ACC112 (cell line): Measurements from ENCODE around the gene TLK1.

Experiments
- H2AFZ ChIP-seq: fragments of 200-600 bp; sonication (generic); one replicate; pipeline ENCODE4 v1.6.0; 2017; ENCODE audit warnings: antibody characterized with exemption, low read length; ENCODE audit not compliant: unreplicated experiment
- H3K27ac ChIP-seq: fragments of 200-600 bp; sonication (generic); 2 replicates; pipeline ENCODE4 v1.5.1; 2014; ENCODE audit warnings: low read depth, mild to moderate bottlenecking, antibody characterized with exemption, low read length, moderate library complexity
- H3K27me3 ChIP-seq: fragments of 200-600 bp; sonication (generic); 2 replicates; pipeline ENCODE4 v1.6.1; 2014; ENCODE audit warnings: mild to moderate bottlenecking, antibody characterized with exemption, low read length, moderate library complexity, mixed read lengths; ENCODE audit not compliant: insufficient read depth
- H3K36me3 ChIP-seq: fragments of 200-600 bp; sonication (generic); 2 replicates; pipeline ENCODE4 v1.6.1; 2016; ENCODE audit warnings: mild to moderate bottlenecking, antibody characterized with exemption, low read length, moderate library complexity, mixed read lengths; ENCODE audit not compliant: insufficient read depth
- H3K4me1 ChIP-seq: fragments of 200-600 bp; sonication (generic); one replicate; pipeline ENCODE4 v1.6.1; 2016; ENCODE audit warnings: low read length, mixed read lengths; ENCODE audit not compliant: insufficient read depth, unreplicated experiment, control insufficient read depth
- H3K4me3 ChIP-seq: fragments of 200-600 bp; sonication (generic); 2 replicates; pipeline ENCODE4 v1.5.1; 2014; ENCODE audit warnings: mild to moderate bottlenecking, low read depth, low read length
- H3K79me2 ChIP-seq: fragments of 200-600 bp; sonication (generic); one replicate; pipeline ENCODE4 v1.6.0; 2016; ENCODE audit warnings: low read length; ENCODE audit not compliant: control insufficient read depth, unreplicated experiment, insufficient read depth

Gene TLK1

GRCh38 chr2:170975127-170975942 lies 185.4 kb downstream of the TLK1 start:
- Histone ChIP-seq H3K27me3 (no peaks in the 10 kb centered on the region), H2AFZ (no peak overlapping the region), H3K79me2 (no peaks in the 10 kb centered on the region), H3K4me1 (no peaks in the 10 kb centered on the region), H3K27ac (no peak overlapping the region), H3K36me3 (no peaks in the 10 kb centered on the region), H3K4me3 (no peak overlapping the region)

DNA sequence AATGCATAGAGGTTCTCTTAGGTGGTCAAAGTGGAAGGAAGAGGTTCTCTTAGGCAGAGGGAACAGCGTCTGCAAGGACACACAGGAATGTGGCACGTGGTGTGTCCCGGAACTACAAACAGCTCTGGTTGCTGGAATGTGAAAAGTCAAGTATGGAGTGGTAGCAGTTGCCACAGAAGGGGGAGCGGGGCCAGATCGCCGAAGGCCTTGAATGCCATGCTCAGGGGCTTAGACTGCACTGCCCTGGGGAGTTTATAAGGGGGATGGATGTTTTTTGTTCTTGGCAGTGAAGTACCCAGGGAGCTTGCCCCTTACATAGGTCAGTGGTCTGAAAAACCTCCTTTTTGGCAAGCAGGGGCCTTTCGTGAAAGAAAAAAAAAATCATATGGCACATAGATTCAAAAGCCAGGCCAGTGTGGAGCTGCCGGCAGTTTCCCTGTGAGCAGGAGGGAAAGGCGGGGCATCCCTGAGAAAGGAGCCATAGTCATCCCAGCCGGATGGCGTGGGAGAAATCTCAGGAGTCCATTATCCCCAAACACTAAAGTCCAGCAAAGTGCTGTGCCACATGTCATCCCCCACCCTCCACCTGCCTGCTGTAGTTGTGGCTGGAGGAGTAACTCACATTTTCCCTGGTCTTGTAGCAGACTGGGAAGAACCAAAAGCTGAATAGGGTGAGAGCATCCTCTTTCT lies 186.2 kb downstream of the TLK1 start:
- Histone ChIP-seq H3K4me3 (peak overlapping the region; percentile 95), H3K79me2 (no peaks in the 10 kb centered on the region), H2AFZ (peak overlapping the region; percentile 98), H3K27me3 (no peaks in the 10 kb centered on the region), H3K4me1 (no peaks in the 10 kb centered on the region), H3K27ac (no peak overlapping the region), H3K36me3 (no peaks in the 10 kb centered on the region)

- Histone ChIP-seq H3K27me3 (no peaks in the 10 kb centered on the region), H3K36me3 (no peaks in the 10 kb centered on the region), H3K79me2 (no peaks in the 10 kb centered on the region), H3K4me3 (peak overlapping the region; percentile 95), H3K4me1 (no peaks in the 10 kb centered on the region), H3K27ac (peak overlapping the region; percentile 57), H2AFZ (peak overlapping the region; percentile 98)
Measured at GRCh38 chr2:170973492-170974303, 187.0 kb downstream of the TLK1 start.

- Histone ChIP-seq H3K4me3 (peak overlapping the region; percentile 95), H3K27ac (no peak overlapping the region), H3K36me3 (no peaks in the 10 kb centered on the region), H3K27me3 (no peaks in the 10 kb centered on the region), H3K4me1 (no peaks in the 10 kb centered on the region), H3K79me2 (no peaks in the 10 kb centered on the region), H2AFZ (no peak overlapping the region)
Measured at GRCh38 chr2:170973225-170973491, 187.5 kb downstream of the TLK1 start.

- Histone ChIP-seq H3K79me2 (no peaks in the 10 kb centered on the region), H3K36me3 (peaks cover 4% of the 10 kb centered on the region; the same call in 1 of the 2 replicates), H3K4me3 (0 out of 2 replicates have a peak overlapping the region, but pooled peaks have one; percentile 95), H3K27ac (no peak overlapping the region), H3K4me1 (no peaks in the 10 kb centered on the region), H2AFZ (no peak overlapping the region), H3K27me3 (no peaks in the 10 kb centered on the region)
Measured at GRCh38 chr2:170972296-170973224, 188.1 kb downstream of the TLK1 start.

- no peaks in the 10 kb centered on the region for H3K27me3 ChIP-seq
- no peak overlapping the region for H3K4me3 ChIP-seq
- H3K27ac ChIP-seq: no peak overlapping the region
- H2AFZ ChIP-seq: no peak overlapping the region
- H3K4me1 ChIP-seq: no peaks in the 10 kb centered on the region
- H3K36me3 ChIP-seq: peaks cover 11% of the 10 kb centered on the region
- no peaks in the 10 kb centered on the region for H3K79me2 ChIP-seq
Measured at GRCh38 chr2:170971071-170971470, 189.6 kb downstream of the TLK1 start.

DNA sequence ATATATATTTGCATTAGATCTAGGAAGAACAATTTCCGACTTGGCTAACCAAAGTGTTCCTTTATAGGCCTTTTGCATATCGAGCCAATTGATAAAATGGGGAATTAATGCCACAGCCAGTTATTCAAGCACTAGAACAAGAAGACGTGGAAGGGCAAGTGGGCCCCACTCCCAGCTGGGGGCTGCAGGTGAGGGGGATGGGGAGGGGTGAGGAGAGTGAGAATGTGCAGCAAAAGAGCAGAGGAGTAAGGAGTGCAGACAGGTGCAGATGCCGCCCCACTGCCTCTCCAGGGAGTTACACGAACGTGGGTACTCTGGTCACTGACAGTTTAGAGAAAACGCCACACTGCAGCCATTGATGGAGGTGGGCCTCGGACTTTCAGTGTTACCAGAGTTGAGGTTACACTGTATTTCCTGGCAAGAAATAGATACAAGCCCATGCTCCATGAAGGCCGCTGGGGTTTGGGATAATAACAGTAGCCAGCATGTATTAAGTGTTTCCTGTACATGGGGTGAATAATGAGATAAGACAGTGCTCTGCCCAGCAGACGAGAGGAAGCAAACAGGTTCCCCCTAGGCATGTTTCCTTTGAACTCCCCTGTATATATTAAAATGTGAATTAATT lies 190.7 kb downstream of the TLK1 start:
- H3K4me3 ChIP-seq: no peak overlapping the region
- peaks cover 11% of the 10 kb centered on the region for H3K36me3 ChIP-seq
- H3K27me3 ChIP-seq: no peaks in the 10 kb centered on the region
- H3K79me2 ChIP-seq: no peaks in the 10 kb centered on the region
- no peak overlapping the region for H2AFZ ChIP-seq
- H3K27ac ChIP-seq: no peak overlapping the region
- H3K4me1 ChIP-seq: no peaks in the 10 kb centered on the region

DNA sequence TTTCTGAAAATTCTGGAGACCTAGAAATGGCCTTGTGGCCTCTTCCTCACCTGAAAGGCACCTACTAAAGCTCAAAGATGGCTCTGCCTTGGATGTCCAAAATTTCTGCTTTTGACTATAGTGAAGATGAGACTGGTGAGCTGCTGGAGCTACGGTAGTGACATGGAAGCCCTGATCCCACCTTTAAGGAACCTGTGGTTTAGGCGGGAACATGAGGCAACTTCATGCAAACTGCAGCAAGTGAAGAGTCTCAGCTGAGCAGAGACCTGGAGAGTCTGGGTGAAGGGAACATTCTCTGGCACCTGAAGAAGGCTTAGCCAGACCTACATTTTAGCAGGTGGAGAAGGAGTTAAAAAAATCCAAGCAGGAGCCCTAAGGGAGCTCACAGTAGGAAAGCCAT lies 191.7 kb downstream of the TLK1 start:
- Histone ChIP-seq H3K4me1 (no peaks in the 10 kb centered on the region), H3K4me3 (no peak overlapping the region), H3K79me2 (no peaks in the 10 kb centered on the region), H3K27ac (no peak overlapping the region), H2AFZ (no peak overlapping the region), H3K27me3 (no peaks in the 10 kb centered on the region), H3K36me3 (peaks cover 14% of the 10 kb centered on the region)

- Histone ChIP-seq H3K27ac (no peak overlapping the region), H3K27me3 (no peaks in the 10 kb centered on the region), H3K79me2 (no peaks in the 10 kb centered on the region), H3K36me3 (peaks cover 16% of the 10 kb centered on the region), H3K4me3 (no peak overlapping the region), H2AFZ (no peak overlapping the region), H3K4me1 (no peaks in the 10 kb centered on the region)
Measured at GRCh38 chr2:170968205-170969003, 192.3 kb downstream of the TLK1 start.
